ENCODE results near the gene LRRC75A. TPM values are rescaled to one million over a fixed set of nuclear protein-coding genes. Genes with fewer than 3 reads are reported as not detected.

The LRRC75A gene
- total and polyA plus RNA-seq, 3 donors from 2014 or later = 39.1 to 47.9 (median 44.5) TPM

GRCh38 chr17:16472539-16472938, 19.5 kb downstream of the LRRC75A start:
- Histone ChIP-seq H3K9me3 (no peaks in the 10 kb centered on the region), H3K36me3 (ENCODE audit: low read depth, missing control alignments) (no peaks in the 10 kb centered on the region), H3K4me1 (peaks cover 22% of the 10 kb centered on the region), H3K4me3 (no peak overlapping the region), H3K27me3 (no peaks in the 10 kb centered on the region), H3K27ac (no peak overlapping the region)
- DNase-seq = no peak
- intact Hi-C loops (cut with DNase I; ENCODE audit: low total_unique reads) = no loop called here
- 74 to 78% methylated on average over 6 of the region's 6 CpGs for WGBS, 2 donors
- TF ChIP-seq POLR2A (IDR thresholded peaks at IDR 0.05) (no peak), CTCF (IDR thresholded peaks at IDR 0.05) (no peak)

GRCh38 chr17:16471295-16471694, 20.7 kb downstream of the LRRC75A start:
- no peak for DNase-seq
- TF ChIP-seq POLR2A (IDR thresholded peaks at IDR 0.05) (no peak), CTCF (IDR thresholded peaks at IDR 0.05) (no peak)
- Histone ChIP-seq H3K27ac (no peak overlapping the region), H3K36me3 (ENCODE audit: low read depth, missing control alignments) (no peaks in the 10 kb centered on the region), H3K4me1 (peaks cover 22% of the 10 kb centered on the region), H3K27me3 (no peaks in the 10 kb centered on the region), H3K9me3 (no peaks in the 10 kb centered on the region), H3K4me3 (no peak overlapping the region)
- WGBS, 2 donors = 77 to 97% methylated on average over 4 to 5 of the region's 5 CpGs
- intact Hi-C loops (cut with DNase I; ENCODE audit: low total_unique reads) = no loop called here

- H3K27me3 ChIP-seq = no peaks in the 10 kb centered on the region
- DNase-seq = no peak
- no peaks in the 10 kb centered on the region for H3K9me3 ChIP-seq
- no peak overlapping the region for H3K27ac ChIP-seq
- TF ChIP-seq POLR2A (IDR thresholded peaks at IDR 0.05) (no peak), CTCF (IDR thresholded peaks at IDR 0.05) (no peak)
- peaks cover 22% of the 10 kb centered on the region for H3K4me1 ChIP-seq
- intact Hi-C loops (cut with DNase I; ENCODE audit: low total_unique reads) = no loop called here
- no peaks in the 10 kb centered on the region for H3K36me3 ChIP-seq (ENCODE audit: low read depth, missing control alignments)
- no peak overlapping the region for H3K4me3 ChIP-seq
- WGBS, 2 donors = 59 to 75% methylated on average over 11 of the region's 11 CpGs
These were observed 21.7 kb downstream of the LRRC75A start for GRCh38 chr17:16470265-16470664.

GRCh38 chr17:16468428-16468992, 23.5 kb downstream of the LRRC75A start:
- Histone ChIP-seq H3K27me3 (no peaks in the 10 kb centered on the region), H3K4me1 (peaks cover 39% of the 10 kb centered on the region), H3K4me3 (no peak overlapping the region), H3K36me3 (ENCODE audit: low read depth, missing control alignments) (no peaks in the 10 kb centered on the region), H3K27ac (no peak overlapping the region), H3K9me3 (no peaks in the 10 kb centered on the region)
- DNase-seq = no peak
- WGBS, 2 donors = 83 to 86% methylated on average over 4 of the region's 4 CpGs
- intact Hi-C loops (cut with DNase I; ENCODE audit: low total_unique reads) = no loop called here
- no peak for TF ChIP-seq CTCF (IDR thresholded peaks at IDR 0.05)
- no peak for TF ChIP-seq POLR2A (IDR thresholded peaks at IDR 0.05)

- Histone ChIP-seq H3K27me3 (no peaks in the 10 kb centered on the region), H3K27ac (peak overlapping the region in 1 of 2 donors; percentile 14), H3K9me3 (no peaks in the 10 kb centered on the region), H3K4me1 (peaks cover 45% of the 10 kb centered on the region), H3K36me3 (ENCODE audit: low read depth, missing control alignments) (no peaks in the 10 kb centered on the region), H3K4me3 (no peak overlapping the region)
- WGBS, 2 donors = 41 to 48% methylated on average over 3 of the region's 3 CpGs
- no peak for DNase-seq
- TF ChIP-seq POLR2A (IDR thresholded peaks at IDR 0.05) (no peak), CTCF (IDR thresholded peaks at IDR 0.05) (no peak)
- intact Hi-C loops (cut with DNase I; ENCODE audit: low total_unique reads) = no loop called here
These were observed 24.1 kb downstream of the LRRC75A start for GRCh38 chr17:16467886-16468285.
